ENCODE measurements around the gene TM4SF18.
"Not testable (repeated sequence)": the region's sequence is repeated elsewhere in the genome, so short reads cannot be mapped to it uniquely, and the experiment has no call there.

Gene TM4SF18

DNA sequence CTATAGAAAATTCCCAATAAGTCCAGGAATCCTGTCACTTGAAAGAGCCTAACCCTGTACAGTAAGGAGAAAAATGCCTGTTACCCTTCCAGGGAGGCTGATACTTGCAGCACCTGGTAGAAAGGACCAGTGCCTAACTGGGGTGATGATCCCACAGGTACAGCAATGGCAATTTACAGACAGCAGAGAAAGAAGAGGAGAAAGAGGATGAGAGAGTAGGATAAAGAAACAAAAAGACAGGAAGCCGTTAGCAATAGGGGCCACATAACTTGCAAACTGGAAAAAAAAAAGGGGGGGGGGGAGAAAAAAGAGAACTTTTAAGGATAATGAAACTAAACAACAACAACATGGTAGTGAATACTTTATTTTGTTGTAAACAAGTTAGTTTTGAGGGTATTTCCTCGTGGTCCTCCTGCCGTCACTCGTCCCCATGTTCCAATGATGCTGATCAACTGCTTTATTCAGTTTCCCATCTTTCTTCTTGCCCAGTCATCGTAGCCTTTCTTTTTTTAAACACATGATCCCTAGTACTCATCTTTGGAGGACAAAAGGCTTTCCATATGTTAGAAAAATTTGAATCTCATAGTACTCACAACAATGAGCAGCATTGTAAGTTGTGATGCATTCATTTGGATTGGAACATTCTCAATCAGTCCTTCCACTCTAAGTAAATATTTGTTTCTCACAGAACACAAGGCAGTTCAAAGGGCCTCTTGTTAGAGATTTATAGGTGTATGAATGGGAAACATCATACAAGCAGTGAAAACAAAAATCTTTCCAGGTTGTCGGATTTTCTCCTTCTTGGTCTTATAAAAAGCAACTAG, 35.5 kb upstream of the TM4SF18 start:
- DNase-seq (ENCODE audit: low read depth): no peak

DNA sequence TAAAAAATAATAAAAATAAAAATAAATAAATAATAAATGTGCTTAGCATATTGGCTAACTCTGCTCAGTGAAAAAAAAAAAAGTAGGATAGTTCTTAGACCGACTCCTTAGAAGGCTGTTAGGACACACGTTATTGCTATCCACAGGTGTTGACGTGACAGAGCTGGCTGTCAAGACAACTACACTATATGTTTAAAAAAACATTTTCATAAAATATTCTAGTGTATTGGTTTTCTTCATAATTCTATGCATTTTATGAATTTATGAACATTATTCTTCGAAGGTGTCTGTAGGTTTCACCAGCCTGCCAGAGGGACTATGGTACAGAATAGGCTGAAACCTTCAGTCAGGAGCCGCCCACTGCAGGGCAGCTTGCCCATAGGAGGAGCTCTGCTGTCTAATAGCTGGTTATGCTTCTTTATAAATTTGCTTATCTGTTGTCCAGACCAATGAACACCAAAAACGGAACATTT, 34.8 kb upstream of the TM4SF18 start:
- no peak for DNase-seq (ENCODE audit: low read depth)

DNA sequence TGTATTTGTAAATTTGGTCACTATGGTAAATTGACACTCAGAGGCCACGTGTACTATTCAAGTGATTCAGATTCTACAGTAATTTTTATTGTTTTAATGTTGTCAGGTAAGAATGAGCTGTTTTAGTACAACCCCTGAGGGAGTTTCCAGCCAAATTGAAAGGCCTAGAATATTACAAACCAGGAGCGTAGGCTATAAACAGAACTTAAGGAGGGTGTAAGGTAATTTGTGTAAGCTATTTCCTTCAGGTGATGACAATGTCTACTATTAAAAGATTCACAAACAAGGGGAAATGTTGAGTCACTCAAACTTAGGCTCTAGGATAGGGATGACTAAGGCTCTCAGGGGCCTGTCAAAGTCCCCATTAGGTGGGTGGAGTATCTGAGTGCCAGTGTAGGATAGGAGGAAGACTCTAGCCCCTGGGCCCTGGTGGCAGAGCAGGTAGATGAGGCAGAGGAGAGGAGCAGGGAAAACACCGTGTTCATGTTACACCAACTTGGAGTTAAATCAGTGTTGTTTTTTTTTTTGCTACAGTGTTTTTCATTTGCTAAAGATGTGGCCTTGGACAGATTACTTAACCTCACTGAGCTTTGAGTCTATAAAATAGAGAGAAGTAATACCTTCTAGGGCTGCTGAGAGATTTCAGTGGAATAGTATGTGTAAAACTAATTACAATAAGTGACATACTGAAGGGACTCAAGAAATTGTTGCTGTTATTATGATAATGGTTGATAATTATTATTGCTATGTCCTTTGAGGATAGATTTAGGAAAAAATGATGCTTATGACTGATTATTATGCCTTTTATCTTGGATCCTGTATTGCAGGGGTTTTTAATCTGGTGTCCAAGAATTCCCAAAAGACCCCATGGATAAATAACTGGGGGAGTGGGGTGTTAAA, 33.8 kb upstream of the TM4SF18 start:
- DNase-seq (ENCODE audit: low read depth): no peak

DNA sequence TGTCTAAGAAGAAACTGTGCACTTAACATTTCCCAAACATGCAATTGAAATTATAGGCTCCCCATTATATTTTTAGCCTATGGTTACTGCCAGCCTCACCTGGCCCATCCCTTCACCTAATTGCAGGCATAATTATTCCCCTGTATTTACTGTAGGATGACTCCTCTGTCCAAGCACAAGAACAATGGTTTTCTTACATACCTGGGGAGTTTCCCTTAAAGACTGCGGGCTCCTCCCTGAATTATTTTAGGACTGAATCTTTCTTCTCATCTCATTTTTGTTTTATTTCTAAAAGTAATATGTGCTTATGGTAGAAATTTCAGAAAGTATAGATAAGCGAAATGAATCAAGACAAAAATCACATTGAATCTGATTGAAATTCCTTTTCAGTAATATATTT, 32.6 kb upstream of the TM4SF18 start:
- DNase-seq (ENCODE audit: low read depth): no peak

DNA sequence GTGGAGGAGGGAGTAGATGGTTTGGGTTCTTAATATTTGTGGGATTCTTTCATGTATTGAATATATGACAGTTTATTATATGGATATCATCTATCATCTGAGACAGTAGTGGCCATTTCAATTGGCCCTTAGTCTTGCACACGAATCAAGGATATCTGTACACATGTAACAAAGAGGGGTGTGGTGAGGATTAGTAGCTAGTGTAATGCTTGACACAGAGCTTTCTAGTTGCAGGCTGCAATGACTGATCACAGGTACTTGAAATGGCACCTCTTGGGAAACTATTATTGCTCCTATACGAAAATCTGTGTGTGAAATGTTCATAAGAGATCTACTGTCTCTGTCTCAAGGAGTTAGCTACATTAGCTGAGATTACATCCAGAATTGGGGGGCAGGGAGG, 31.2 kb upstream of the TM4SF18 start:
- DNase-seq (ENCODE audit: low read depth): no peak

DNA sequence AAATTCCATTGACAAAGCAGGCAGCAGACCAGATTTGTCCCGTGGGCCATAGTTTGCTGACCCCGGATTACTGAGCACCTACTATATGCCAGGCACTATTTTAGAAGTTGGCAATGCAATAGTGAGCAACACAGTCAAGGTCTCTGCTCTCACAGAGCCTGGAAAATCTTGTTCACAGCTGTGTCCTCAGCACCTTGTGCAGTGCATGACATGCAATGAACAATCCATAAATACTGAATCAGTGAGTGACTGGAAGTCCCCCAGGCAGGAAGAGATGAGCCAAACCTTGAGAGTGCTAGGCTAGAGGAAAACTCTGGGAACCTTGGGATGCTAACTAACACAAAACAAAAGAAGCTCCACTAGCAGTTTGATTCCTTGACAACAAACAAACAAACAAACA, 29.6 kb upstream of the TM4SF18 start:
- no peak for DNase-seq (ENCODE audit: low read depth)

DNA sequence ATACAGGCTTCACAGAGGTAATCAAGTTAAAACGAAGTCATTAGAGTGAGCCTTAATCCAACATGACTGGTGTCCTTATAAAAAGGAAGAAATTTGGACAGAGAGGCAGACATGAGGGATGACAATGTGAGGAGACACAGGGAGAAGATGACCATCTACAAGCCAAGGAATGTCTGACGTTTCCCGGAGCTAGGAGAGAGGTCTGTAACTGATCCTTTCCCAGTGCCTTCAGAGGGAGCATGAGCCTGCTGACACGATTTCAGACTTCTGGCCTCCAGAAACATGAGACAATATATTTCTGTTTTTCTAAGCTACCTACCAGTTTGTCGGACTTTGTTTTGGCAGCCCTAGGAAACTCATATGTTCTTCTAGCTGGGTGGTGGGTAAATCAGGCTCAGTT, 28.9 kb upstream of the TM4SF18 start:
- no peak for DNase-seq (ENCODE audit: low read depth)

DNA sequence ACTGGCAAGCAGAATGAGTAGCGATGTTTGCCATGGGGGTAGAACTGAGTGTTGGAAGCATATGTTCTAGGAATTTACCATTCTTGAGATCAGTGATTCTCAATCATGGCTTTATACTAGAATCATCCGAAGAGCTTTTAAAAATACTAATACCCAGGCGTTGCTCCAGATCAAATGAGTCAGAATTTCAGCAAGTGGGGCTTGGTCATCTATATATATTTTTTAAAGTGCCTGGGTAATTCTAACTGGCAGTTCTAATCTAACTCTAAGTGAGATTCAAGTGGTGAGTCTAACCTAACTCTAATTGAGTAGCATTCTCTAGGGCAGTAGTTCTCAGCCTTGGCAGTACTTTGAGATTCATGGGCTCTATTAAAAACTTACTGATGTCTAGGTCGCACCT, 23.2 kb upstream of the TM4SF18 start:
- DNase-seq (ENCODE audit: low read depth): no peak

DNA sequence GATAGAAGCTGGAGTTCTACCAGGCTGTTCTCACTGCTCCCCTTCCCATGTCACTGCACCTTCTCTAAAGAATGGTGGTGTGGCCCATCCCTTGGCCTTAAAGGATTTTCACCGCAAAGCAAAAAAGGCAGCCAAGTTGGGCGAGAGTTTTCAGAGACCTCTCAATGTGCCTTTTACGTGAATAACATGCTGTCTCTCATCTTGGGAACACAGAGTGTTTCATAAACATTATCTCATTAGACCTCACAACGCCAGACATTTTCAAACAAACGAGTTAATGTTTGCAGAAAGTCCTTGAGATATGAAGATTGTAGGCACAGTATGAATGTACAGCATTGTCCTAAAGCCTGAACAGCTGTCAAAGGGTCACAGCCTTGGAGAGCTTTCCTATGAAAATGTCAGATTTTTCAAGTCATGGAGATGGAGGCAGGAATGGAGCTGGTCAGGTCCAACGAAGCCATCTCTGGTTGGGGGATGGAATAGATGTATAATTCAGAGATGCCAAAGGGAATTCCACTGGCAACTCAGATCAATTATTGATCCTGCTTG, 22.7 kb upstream of the TM4SF18 start:
- DNase-seq (ENCODE audit: low read depth): no peak

DNA sequence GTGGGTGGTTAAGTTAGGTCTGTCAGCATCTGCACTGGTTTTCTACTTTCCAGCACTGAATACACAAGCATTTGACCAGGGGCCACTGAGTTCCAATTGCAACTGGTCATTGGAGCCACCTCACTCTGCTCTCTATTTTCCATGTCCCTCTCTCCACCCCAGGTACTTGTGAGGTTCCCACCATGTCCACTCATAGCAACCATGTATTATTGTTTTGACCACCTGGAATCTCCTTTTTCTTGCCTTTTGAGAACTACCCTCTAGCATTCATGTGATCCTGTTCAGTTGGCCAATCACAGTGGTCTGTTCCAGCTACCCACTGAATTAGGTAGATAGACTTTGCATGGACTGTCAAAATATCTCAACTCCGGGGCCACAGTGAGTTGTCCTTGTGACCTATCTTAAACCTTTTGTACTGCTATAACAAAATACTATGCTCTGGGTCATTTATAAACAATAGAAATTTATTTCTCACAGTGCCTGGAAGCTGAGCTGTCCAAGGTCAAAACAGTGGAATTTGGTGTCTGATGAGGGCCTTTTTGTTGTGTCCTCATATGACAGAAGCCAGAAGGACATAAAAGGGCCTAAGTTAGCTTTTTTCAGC, 20.2 kb upstream of the TM4SF18 start:
- no peak for DNase-seq (ENCODE audit: low read depth)

DNA sequence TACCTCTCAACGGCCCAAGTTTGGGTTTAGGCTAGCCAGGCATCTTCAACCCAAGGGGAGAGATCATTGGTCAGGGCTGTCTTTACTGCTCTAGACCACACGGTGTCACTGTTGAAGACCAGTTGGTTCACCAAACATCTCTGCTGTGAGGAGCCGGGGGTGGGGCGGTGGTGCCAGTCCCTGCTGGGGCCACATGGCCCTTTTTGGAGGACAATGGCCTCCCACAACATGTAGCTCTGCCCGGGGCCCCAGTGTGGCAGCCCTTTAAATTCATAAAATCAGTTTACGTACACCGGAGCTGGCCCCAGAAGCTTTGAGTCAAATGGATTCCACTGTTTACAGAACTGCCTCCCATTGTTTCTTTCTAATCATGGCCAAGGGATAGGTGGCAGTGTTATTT, 19.1 kb upstream of the TM4SF18 start:
- no peak for DNase-seq (ENCODE audit: low read depth)

DNA sequence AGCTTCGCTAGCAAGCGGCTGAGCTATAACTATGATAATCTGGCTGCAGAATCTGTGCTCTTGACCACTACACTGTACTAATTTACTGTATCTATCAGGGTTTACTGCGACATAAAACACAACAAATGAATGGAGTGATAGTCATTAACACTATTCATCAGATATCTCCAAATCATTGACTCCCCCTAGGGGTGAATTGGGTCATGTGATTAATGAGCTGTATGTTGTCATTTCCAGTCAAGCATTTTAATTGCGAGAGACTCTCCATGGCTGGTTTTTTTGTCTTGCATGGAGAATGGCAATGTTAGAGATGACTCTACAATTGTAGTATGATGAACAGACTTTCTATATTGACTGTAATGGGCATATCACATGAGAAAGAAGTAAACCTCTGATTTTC, 10.5 kb upstream of the TM4SF18 start:
- no peak for DNase-seq (ENCODE audit: low read depth)

DNA sequence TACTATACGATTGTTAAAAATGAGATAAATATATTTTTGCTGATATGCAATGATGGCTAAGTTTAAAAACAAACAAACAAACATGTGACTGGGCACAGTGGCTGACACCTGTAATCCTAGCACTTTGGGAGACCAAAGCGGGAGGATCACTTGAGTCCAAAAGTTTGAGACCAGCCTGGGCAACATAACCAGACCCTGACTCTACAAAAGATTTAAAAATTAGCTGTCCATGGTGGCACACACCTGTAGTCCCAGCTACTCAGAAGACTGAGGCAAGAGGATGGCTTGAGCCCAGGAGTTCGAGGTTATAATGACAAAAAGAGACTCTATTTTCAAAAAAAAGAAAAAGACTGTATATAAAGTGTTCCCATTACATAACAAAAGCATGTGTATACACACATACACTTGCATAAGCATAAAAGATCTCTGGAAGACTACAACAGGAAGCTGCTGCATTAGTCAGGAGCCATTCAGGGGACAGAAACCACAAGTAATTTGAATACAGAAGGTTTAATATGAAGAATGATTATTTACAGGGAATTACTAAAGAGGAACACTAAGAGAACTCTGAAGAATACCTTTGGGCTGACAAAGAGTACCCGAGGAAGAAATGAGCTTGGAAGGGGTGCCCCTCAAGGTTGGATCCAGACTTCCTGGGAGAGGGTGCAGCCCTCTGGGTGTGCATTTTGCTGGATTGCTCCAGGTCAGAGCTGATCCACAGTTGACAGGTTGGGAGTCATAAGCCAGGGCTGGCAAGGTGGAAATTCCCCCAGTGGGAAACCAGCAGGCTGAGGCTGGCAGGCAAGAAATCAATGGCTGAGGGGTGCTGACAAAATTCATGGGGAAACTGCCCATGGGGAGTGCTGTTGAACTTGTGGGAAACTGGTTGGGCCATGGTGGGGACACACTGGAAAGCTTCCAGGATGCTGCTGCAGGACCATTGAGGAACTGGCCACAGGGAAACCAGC, 9.3 kb upstream of the TM4SF18 start:
- DNase-seq (ENCODE audit: low read depth): no peak

DNA sequence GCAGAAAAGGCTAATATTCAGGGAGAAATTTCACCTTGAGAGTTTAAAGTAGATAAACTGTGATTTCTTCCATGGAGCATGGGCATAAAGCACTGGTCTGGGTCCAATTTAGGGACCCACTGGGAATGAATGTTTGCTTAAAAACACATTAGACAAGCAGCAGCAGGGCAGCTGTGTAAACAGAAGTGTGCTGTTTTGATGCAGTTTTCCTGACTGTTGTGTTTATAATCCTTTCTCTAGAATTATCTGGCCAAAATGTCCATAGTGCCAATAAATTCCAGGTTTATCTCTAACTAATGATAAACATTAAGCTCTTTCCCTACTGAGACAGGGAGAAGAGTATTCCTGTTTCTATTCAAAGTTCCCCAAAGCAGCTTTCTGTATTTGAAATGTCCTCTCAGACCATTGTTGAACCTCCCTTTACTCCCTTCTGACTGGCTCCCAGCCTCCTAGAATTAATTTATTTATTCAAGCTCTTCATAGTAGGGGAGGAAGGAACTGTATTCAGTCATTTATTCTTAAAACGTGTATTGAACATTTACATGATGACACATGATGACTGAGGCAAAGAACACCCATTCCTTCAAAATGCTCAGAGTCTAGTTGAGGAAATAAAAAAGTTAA, 7.0 kb upstream of the TM4SF18 start:
- no peak for DNase-seq (ENCODE audit: low read depth)

DNA sequence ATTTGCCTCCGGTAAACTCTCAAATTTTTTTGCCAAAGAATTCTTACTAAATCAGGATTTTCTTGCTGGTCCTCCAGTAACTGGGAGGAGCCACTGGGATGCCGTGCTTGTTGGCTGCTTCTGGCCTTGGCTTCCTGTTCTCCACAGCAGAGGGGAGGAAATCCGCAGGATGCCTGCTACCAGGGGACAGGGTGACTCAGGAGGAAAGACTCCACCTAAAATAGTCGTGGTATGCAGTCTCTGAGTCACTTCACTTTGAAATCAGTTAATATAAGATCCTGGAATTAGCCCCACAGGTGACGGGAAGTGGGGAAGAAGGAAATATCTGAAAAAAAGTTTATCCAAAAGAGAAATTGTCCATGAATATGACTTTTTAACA, 6.5 kb upstream of the TM4SF18 start:
- no peak for DNase-seq (ENCODE audit: low read depth)

DNA sequence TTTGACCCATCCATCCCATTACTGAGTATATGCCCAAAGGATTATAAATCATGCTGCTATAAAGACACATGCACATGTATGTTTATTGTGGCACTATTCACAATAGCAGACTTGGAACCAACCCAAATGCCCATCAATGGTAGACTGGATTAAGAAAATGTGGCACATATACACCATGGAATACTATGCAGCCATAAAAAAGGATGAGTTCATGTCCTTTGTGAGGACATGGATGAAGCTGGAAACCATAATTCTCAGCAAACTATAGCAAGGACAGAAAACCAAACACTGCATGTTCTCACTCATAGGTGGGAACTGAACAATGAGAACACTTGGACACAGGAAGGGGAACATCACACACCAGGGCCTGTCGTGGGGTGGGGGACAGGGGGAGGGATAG, 4.0 kb upstream of the TM4SF18 start:
- DNase-seq (ENCODE audit: low read depth): not testable (repeated sequence)

DNA sequence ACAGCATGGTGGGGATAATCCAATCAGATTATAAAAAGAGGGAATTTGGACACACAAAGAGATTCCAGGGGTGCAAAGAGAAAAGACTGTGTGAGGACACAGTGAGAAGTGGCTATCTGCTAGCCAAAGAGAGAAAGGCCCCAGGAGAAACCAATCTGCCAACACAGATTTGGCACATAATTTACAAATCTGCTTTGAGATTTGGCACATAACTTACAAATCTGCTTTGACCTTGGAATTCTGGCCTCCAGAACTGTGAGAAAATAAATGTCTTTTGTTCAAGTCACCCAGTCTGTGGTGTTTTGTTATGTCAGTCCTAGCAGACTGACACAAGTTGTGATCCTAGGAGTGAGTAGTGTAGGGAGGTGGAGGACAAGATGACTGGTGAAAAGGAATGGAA, 3.5 kb upstream of the TM4SF18 start:
- no peak for DNase-seq (ENCODE audit: low read depth)

DNA sequence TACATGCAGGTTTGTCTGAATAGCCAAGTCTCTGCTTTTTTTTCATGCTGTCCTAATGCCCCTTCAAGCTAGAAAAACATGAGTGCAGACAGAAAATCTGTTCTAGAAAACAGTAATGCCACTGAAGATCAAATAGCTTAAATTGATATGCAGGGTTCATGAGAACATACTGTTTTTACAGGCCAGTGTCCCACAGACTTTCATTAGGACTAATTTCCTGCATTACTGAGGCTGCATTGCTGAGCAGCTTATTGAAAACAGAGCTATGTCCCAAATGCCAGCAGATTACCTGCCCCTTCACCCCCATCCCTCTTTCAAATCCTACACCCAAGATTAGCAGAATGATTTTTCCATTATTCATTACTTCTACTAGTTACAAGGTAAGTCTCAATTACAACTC, 665 bp downstream of the TM4SF18 start:
- no peak for DNase-seq (ENCODE audit: low read depth)

DNA sequence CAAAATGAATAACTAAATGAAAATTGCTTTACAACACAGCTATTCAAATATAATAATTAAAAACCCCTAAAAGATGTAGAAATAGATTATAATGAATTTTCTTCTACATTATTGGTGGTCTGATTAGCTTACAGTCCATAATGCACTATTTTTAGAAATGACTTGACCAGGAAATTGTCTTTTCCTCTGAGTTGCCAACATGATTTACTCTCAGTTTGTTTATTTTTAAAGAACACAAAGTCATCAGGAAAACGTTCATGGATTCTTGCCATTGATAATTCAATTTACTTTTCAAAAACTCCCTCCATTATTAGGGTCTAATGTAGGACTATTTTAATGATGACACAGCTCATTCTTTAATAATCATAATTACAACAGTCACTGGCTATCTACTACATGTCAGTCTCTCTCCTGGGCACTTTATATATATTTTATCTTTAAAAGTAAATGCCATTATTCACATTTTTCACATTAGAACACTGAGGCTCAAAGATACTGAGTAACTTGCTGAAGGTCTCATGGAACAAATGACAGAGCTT, 1.1 kb downstream of the TM4SF18 start:
- DNase-seq (ENCODE audit: low read depth): no peak

DNA sequence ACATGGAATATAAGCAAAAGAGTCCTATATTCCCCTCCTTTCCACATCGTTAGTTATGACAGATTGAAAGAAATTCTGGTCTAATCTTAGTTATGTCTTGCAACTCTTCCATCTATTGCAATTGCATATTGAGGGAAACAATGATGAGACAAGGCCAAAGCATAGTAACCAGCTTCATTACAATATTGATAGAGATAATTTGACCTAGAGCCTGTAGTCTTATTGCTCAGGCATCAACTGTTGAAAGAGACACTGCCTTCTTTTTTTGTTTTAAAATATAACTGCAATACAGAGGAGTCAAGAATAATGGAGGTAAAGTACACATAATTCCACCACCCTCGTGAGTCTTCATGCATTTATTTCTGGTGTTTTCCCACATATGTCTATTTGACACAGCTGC, 2.0 kb downstream of the TM4SF18 start:
- DNase-seq (ENCODE audit: low read depth): no peak

All from activated gamma-delta T cell treated with anti-CD3 and anti-CD28 coated beads, Interleukin-2, amount 50 U/mL, for 16 hours (primary cell).